GM18951 (cell line): ENCODE data around the gene CALN1.
"Not testable (repeated sequence)": the region's sequence is repeated elsewhere in the genome, so short reads cannot be mapped to it uniquely, and the experiment has no call there.

Experiments
- POLR2A ChIP-seq: IDR thresholded peaks from 4 replicates; pipeline ENCODE4 v1.6.1; 2011; ENCODE audit warnings: mild to moderate bottlenecking; ENCODE audit not compliant: insufficient read length, insufficient read depth; ENCODE audit errors: extremely low read depth
- in situ Hi-C: fragments of 300-500 bp; cut with MboI; formaldehyde crosslinking; loops from one replicate; pipeline ENCODE4 v1.12.0; 2022; ENCODE audit warnings: low sequenced_read_pairs, mixed read lengths, inconsistent platforms; ENCODE audit not compliant: unreplicated experiment

The CALN1 gene

DNA sequence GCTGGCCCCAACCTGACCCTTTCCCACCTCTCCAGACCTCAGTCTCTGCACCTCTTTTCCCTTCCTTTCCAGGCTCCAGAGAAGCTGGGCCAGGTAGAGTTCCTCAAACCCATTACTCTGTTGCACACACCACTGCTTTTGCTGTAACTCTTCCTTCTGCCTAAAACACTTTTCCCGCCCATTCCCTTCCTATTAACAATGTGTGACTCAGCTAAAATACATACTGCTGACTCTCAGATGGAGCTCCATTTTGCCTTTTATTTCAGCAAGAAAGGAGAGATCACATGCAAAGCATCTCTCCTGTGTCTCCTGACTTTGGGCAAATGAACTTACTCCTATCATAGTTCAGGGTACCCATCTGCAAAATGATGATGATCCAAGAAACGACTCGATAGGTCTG, 201.0 kb downstream of the CALN1 start:
- no peak for TF ChIP-seq POLR2A
- in situ Hi-C loops = no loop called here

DNA sequence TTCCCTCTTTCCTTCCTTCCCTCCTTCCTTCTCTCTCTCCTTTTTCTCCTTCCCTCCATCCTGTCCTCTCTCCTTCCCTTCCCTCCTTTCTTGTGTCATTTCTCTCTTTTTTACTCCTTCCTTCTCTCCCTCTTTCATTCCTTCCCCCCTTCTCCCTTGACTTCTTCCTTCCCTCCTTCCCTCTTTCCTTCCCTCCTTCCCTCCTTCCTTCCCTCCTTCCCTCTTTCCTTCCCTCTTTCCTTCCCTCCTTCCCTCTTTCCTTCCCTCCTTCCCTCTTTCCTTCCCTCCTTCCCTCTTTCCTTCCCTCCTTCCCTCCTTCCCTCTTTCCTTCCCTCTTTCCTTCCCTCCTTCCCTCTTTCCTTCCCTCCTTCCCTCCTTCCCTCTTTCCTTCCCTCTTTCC, 203.1 kb downstream of the CALN1 start:
- in situ Hi-C loops = not testable (repeated sequence)

DNA sequence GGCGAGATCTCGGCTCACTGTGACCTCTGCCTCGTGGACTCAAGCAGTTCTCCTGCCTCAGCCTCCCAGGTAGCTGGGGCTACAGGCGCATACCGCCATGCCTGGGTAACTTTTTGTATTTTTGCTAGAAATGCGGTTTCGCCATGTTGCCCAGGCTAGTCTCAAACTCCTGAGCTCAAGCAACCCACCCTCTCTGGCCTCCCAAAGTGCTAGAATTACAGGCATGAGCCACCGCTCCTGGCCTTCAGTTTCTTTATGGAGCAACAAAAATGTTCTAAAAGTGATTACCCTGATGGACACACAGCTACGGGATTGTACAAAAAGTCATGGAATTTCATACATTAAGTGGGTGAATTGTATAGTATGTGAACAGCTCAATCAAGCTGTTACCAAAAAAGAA, 216.0 kb downstream of the CALN1 start:
- TF ChIP-seq POLR2A = no peak
- in situ Hi-C loops = no loop called here

DNA sequence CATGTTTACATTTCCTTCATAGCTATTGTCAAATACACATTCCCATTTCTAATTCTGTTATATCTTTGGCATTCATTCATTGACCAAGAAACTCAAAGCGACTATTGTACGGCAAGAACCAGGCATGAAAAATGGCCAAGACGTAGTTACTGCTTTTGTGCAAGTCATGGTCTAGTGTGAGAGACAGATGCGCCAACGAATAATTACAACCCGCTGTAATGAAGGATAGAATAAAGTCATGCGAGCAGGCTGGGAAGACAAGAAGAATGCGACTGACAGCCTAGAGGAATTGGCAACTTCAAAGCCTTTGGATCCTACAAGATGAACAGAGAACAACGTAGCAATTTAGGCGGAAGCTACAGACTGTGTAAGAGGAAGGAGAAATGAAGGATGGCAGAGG, 221.2 kb downstream of the CALN1 start:
- TF ChIP-seq POLR2A = no peak
- in situ Hi-C loops = no loop called here

DNA sequence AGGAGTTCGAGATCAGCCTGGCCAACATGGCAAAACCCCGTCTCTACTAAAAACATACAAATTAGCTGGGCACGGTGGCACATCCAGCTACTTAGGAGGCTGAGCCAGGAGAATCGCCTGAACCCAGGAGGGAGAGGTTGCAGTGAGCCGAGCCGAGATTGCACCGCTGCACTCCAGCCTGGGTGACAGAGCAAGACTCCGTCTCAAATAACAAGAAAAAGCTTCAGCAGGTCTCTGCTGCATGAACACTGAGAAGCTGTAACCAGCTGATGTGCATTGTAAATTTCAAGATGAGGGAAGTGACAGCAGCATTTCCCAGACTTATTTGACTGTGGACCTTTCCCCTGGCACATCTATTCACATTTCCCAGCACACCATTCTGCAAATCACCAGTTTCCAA, 222.0 kb downstream of the CALN1 start:
- no peak for TF ChIP-seq POLR2A
- in situ Hi-C loops = no loop called here

DNA sequence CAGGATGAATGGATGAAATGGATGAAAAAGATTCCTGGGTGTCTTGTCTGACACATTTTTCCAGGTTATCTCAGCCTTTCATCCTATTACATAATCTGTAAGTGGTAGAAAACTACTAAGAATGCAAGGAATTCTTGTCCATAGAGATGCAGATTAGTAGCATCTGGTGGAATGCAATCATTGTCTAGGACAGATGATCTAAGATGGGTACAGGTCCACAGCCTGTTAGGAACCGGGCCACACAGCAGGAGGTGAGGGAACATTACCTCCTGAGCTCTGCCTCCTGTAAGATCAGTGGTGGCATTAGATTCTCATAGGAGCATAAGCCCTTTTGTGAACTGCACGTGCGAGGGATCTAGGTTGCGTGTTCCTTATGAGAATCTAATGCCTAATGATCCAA, 225.0 kb downstream of the CALN1 start:
- in situ Hi-C loops = no loop called here
- no peak for TF ChIP-seq POLR2A

DNA sequence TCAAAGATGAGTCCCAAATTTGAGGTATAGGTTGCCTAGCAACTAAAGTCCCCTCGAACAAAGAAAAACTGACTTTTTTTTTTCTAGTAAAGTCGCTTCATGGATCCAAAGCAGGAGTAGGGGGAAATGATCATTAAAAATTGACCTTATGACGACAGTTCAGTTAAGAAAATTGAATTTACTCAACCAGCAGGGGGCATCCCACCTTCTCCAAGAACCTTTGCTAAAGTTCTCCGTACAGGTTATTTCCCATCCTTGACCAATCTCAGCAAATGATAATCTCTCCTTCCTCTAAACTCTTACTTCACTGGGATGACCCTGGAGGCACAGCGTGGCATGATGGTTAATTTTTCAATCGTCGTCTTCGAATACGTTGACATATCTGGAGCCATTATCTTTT, 228.3 kb downstream of the CALN1 start:
- TF ChIP-seq POLR2A = no peak
- in situ Hi-C loops = no loop called here

DNA sequence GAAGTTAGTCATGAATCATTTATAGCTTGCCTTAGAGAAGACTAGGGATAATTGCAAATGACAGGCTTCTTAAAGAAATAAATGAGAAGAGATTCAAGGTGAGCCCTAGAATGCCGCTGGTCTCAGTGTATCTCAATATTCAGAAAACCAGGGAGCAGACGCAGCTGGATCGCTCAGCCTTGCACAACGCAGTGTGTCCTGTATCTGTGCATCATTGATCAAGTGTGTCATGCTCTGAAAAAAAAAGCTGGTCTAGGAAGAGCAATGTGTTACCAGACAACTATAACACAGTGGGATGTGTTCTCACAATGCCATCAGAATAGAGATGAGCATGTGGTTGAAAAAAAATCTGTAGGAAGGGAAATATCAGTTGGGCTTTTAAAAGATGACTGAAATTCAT, 230.1 kb downstream of the CALN1 start:
- in situ Hi-C loops = no loop called here

DNA sequence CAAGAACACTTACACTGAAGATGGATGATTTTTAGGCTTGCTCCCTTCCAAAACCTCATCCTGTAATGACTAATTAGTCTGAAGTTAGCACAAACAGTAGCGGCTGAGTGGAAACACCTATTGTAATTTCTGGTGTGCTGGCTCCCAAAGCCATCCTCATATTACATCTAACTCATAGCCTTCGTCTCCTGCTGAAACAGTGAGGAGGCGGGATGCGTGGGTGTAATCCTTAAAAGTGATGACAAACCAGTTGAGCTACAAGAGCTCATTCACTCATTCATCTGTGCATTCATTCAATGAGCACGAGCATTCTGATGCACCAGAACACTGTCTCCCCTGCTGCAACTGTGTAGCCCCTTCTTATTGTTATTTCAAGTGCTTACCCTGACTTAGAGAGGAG, 235.3 kb downstream of the CALN1 start:
- TF ChIP-seq POLR2A = no peak
- in situ Hi-C loops = no loop called here

More for the DNA sequence above, 230.1 kb downstream of the CALN1 start:
- TF ChIP-seq POLR2A = no peak

DNA sequence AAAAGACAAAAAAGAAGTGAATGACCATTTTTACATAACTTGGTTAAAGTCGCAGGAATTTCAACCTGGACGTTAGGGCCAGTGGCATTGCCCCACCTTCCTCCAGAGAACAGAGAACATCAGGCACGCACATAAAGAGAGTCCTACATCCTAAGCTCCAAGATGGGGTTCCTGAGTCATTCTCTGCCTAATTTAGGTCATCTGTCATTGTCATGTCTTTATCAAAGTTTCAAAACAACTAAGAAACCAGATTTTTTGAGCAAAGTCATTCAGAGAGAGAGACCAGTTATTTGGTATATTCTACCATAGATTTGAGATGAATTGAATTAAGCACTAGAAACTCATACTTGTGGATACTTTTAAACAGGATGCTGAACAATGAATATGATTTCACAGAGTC, 241.7 kb downstream of the CALN1 start:
- in situ Hi-C loops = no loop called here
- TF ChIP-seq POLR2A = no peak

DNA sequence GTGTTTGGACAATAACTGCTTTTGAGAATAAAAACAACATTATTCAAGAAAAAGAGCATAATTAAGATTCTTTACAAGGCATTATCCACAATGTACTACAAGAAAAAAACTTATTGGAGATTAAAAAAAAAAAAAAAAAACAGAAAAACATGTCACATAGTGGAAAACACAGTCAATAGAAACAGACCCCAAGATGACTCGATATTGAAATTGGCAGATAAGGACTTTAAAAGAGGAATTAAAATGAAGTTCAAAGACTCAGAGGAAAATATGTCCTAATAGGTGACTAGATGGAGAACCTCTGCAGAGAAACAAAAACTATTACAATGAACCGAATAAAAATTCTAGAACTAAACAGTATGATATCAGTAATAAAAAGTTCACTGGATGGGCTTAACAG, 248.9 kb downstream of the CALN1 start:
- in situ Hi-C loops = no loop called here
- TF ChIP-seq POLR2A = no peak

DNA sequence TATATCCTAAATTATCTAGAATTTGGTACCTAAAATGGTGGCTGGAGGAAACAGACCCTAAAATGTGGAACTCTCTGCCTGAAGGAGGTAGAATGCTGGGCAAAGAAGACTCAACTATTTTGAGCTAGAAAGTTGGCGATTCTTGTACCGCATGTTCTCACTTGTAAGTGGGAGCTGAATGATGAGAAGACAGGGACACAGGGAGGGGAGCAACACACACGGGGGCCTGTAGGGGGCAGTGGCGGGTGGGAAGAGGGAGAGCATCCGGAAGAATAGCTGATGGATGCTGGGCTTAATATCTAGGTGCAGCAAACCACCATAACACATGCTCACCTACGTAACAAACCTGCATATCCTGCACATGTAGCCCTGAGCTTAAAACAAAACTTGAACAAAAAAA, 250.6 kb downstream of the CALN1 start:
- in situ Hi-C loops = no loop called here
- TF ChIP-seq POLR2A = no peak

DNA sequence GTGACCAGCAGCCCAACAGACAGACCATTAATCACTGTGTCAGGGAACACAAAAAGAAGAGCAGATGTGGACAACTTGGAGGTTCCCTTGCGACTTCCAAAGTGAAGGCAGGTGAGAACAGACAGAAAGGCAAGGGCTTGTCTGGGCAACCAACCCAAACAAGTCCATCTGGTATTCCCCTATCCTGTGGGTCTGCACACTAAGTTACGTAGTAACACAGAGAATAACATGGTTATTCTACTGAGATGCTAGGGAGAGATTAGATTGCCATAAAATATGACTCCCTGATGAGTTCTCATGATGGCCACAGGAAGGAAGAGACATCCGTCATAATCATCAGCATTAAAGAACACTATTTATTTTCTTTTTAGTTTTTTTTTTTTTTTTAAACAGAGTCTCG, 252.2 kb downstream of the CALN1 start:
- no peak for TF ChIP-seq POLR2A
- in situ Hi-C loops = no loop called here

DNA sequence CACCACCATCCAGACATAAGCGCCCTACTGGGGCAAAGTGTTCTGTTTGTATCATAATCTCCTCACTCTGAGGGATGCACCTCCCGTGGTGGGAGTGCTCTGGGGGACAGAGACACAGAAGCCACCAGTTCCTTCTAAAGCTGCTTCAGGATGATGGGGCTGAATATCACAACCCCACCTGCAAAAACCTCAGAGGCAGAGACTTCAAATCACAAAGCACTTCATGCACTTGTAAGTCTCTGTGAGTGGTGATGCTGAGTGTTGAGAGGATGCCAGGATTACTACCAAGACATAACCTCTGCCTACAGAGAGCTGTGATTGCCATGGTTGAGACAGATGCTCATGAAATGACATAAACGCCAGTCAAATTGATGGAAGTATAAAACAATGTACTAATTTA, 255.5 kb downstream of the CALN1 start:
- in situ Hi-C loops = no loop called here
- TF ChIP-seq POLR2A = no peak

DNA sequence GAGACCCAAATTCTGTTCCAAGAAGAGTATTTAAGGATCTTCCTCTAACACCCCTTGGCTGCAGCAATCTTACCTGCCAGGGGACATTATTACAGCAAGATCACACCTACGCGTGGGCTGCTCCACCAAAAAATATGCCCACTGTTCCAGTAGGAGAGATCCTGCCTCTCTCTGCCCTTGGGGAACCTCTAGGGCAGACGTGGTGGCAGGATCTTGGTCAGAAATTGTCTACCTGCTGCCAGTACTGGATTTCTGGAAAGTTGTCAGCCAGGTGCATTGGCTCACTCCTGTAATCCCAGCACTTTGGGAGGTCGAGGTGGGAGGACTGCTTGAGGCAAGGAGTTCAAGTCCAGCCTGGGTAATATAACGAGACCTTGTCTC, 259.0 kb downstream of the CALN1 start:
- TF ChIP-seq POLR2A = no peak
- in situ Hi-C loops = no loop called here
